PC-3 (cell line): Measurements from ENCODE around the gene CSNK1A1.
"Not testable (repeated sequence)": the region's sequence is repeated elsewhere in the genome, so short reads cannot be mapped to it uniquely, and the experiment has no call there.

Source experiments
- EZH2phosphoT487 ChIP-seq: fragments of 300-600 bp; sonication (generic); IDR thresholded peaks from 2 replicates; pipeline ENCODE4 v1.6.1; 2018; ENCODE audit warnings: mild to moderate bottlenecking, antibody characterized with exemption, low read length, borderline replicate concordance
- TF ChIP-seq, protein P1 (sequence below): fragments of 300-600 bp; sonication (generic); conservative IDR thresholded peaks from 2 replicates; pipeline ENCODE4 v1.5.1; 2017; ENCODE audit warnings: antibody characterized with exemption, low read depth, mild to moderate bottlenecking, low read length

GRCh38 chr5:149461907-149462306, 89.3 kb downstream of the CSNK1A1 start:
- TF ChIP-seq, protein P1, sequence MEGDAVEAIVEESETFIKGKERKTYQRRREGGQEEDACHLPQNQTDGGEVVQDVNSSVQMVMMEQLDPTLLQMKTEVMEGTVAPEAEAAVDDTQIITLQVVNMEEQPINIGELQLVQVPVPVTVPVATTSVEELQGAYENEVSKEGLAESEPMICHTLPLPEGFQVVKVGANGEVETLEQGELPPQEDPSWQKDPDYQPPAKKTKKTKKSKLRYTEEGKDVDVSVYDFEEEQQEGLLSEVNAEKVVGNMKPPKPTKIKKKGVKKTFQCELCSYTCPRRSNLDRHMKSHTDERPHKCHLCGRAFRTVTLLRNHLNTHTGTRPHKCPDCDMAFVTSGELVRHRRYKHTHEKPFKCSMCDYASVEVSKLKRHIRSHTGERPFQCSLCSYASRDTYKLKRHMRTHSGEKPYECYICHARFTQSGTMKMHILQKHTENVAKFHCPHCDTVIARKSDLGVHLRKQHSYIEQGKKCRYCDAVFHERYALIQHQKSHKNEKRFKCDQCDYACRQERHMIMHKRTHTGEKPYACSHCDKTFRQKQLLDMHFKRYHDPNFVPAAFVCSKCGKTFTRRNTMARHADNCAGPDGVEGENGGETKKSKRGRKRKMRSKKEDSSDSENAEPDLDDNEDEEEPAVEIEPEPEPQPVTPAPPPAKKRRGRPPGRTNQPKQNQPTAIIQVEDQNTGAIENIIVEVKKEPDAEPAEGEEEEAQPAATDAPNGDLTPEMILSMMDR, result not testable (repeated sequence)
- not testable (repeated sequence) for TF ChIP-seq EZH2phosphoT487
